Nephron progenitor cell (in vitro differentiated cells): Measurements from ENCODE around the gene KRTCAP2.

Experiments
- DNase-seq: peaks from one replicate; pipeline ENCODE4 v3.0.0; 2021
- H3K27ac Mint-ChIP-seq: 2 replicates; pipeline ENCODE4 v1.8.0; 2021; ENCODE audit warnings: mild to moderate bottlenecking, moderate library complexity, mixed read lengths
- H3K27me3 Mint-ChIP-seq: 2 replicates; pipeline ENCODE4 v1.8.0; 2021; ENCODE audit warnings: mild to moderate bottlenecking, low read depth, mixed read lengths; ENCODE audit not compliant: poor library complexity
- H3K36me3 Mint-ChIP-seq: 2 replicates; pipeline ENCODE4 v1.8.0; 2021; ENCODE audit warnings: low read depth, mixed read lengths
- H3K4me1 Mint-ChIP-seq: 2 replicates; pipeline ENCODE4 v1.8.0; 2021; ENCODE audit warnings: mixed read lengths
- H3K4me3 Mint-ChIP-seq: 2 replicates; pipeline ENCODE4 v1.8.0; 2021; ENCODE audit warnings: mild to moderate bottlenecking, moderate library complexity, mixed read lengths
- H3K9me3 Mint-ChIP-seq: 2 replicates; pipeline ENCODE4 v1.8.0; 2021; ENCODE audit warnings: mild to moderate bottlenecking, moderate library complexity, mixed read lengths
- CTCF ChIP-seq: fragments of 200-600 bp; sonication (generic); IDR thresholded peaks from 2 replicates; pipeline ENCODE4 v1.5.0; 2021; ENCODE audit warnings: antibody characterized with exemption

The KRTCAP2 gene

GRCh38 chr1:155210314-155211104 lies 37.4 kb upstream of the KRTCAP2 start:
- peak overlapping the region; percentile 93 for H3K4me3 Mint-ChIP-seq
- peaks cover 39% of the 10 kb centered on the region for H3K4me1 Mint-ChIP-seq
- TF ChIP-seq CTCF, result no peak
- H3K27ac Mint-ChIP-seq, result no peak overlapping the region
- H3K36me3 Mint-ChIP-seq, result no peaks in the 10 kb centered on the region
- no peak for DNase-seq
- no peaks in the 10 kb centered on the region for H3K27me3 Mint-ChIP-seq
- H3K9me3 Mint-ChIP-seq, result no peaks in the 10 kb centered on the region

- no peaks in the 10 kb centered on the region for H3K9me3 Mint-ChIP-seq
- no peaks in the 10 kb centered on the region for H3K27me3 Mint-ChIP-seq
- peak overlapping the region; percentile 99 for H3K27ac Mint-ChIP-seq
- DNase-seq, result no peak
- no peak for TF ChIP-seq CTCF
- no peaks in the 10 kb centered on the region for H3K36me3 Mint-ChIP-seq
- H3K4me3 Mint-ChIP-seq, result peak overlapping the region; percentile 93
- H3K4me1 Mint-ChIP-seq, result peaks cover 39% of the 10 kb centered on the region
Measured at GRCh38 chr1:155209312-155209721, 36.2 kb upstream of the KRTCAP2 start.

GRCh38 chr1:155208541-155209311 lies 35.6 kb upstream of the KRTCAP2 start, which contains the start of gene MTX1:
Gene MTX1 (plus strand): TSS chr1:155208695. CDS start chr1:155208805, 110 bp downstream.
- peak within 1 kb of the TSS; percentile 99 for H3K27ac Mint-ChIP-seq
- H3K9me3 Mint-ChIP-seq, result no peaks in the 10 kb centered on the region
- DNase-seq, result peak; percentile 90
- H3K4me1 Mint-ChIP-seq, result peaks cover 39% of the 10 kb centered on the region
- peak within 1 kb of the TSS; percentile 93 for H3K4me3 Mint-ChIP-seq
- H3K27me3 Mint-ChIP-seq, result no peaks in the 10 kb centered on the region
- H3K36me3 Mint-ChIP-seq, result no peaks in the 10 kb centered on the region
- TF ChIP-seq CTCF, result no peak

GRCh38 chr1:155207806-155208540 lies 34.9 kb upstream of the KRTCAP2 start, which contains the start of gene THBS3:
Gene THBS3 (minus strand): TSS chr1:155207897. CDS start chr1:155207876, 21 bp downstream.
- Mint-ChIP-seq H3K27ac (peak within 1 kb of the TSS; percentile 99), H3K36me3 (peaks cover 5% of the 10 kb centered on the region), H3K4me1 (peaks cover 39% of the 10 kb centered on the region), H3K4me3 (peak within 1 kb of the TSS; percentile 93), H3K9me3 (no peaks in the 10 kb centered on the region), H3K27me3 (no peaks in the 10 kb centered on the region)
- peak; percentile 52 for DNase-seq
- TF ChIP-seq CTCF, result no peak

- no peaks in the 10 kb centered on the region for H3K27me3 Mint-ChIP-seq
- H3K27ac Mint-ChIP-seq, result peak overlapping the region; percentile 95
- TF ChIP-seq CTCF, result peak; percentile 74
- peak overlapping the region; percentile 93 for H3K4me3 Mint-ChIP-seq
- H3K4me1 Mint-ChIP-seq, result peaks cover 39% of the 10 kb centered on the region
- no peaks in the 10 kb centered on the region for H3K9me3 Mint-ChIP-seq
- peak; percentile 90 for DNase-seq
- H3K36me3 Mint-ChIP-seq, result peaks cover 5% of the 10 kb centered on the region
Measured at GRCh38 chr1:155206891-155207805, 34.0 kb upstream of the KRTCAP2 start.
